ENCODE measurements around the gene CDH4.

GRCh38 chr20:61900945-61901293 lies 648.9 kb downstream of the CDH4 start:
- TF ChIP-seq, protein P1, sequence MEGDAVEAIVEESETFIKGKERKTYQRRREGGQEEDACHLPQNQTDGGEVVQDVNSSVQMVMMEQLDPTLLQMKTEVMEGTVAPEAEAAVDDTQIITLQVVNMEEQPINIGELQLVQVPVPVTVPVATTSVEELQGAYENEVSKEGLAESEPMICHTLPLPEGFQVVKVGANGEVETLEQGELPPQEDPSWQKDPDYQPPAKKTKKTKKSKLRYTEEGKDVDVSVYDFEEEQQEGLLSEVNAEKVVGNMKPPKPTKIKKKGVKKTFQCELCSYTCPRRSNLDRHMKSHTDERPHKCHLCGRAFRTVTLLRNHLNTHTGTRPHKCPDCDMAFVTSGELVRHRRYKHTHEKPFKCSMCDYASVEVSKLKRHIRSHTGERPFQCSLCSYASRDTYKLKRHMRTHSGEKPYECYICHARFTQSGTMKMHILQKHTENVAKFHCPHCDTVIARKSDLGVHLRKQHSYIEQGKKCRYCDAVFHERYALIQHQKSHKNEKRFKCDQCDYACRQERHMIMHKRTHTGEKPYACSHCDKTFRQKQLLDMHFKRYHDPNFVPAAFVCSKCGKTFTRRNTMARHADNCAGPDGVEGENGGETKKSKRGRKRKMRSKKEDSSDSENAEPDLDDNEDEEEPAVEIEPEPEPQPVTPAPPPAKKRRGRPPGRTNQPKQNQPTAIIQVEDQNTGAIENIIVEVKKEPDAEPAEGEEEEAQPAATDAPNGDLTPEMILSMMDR (IDR thresholded peaks at IDR 0.05; ENCODE audit: control extremely low read depth in 1 of 3, insufficient read depth in 1 of 3, low read depth in 1 of 3, low read length in 3 of 3): no peak
- TF ChIP-seq CHD2 (IDR thresholded peaks at IDR 0.05; ENCODE audit: low read length): no peak

Measured in H1 (cell line).